ENCODE results near the gene DNAJB6.

DNAJB6 gene

GRCh38 chr7:157372300-157373232, 35.8 kb downstream of the DNAJB6 start:
- Histone ChIP-seq H2AFZ (ENCODE audit: low read depth, low read length) (no peak overlapping the region), H3K9me3 (ENCODE audit: insufficient read depth, low read length, severe bottlenecking) (no peaks in the 10 kb centered on the region), H3K36me3 (ENCODE audit: insufficient read depth, low read length) (peaks cover 94% of the 10 kb centered on the region), H3K79me2 (ENCODE audit: insufficient read depth, low read length) (peaks cover 98% of the 10 kb centered on the region), H3K27me3 (ENCODE audit: insufficient read depth, low read length, poor library complexity) (no peaks in the 10 kb centered on the region), H3K4me2 (ENCODE audit: insufficient read depth, low read length) (no peak overlapping the region), H3K4me3 (ENCODE audit: low read depth in 1 of 2, low read length in 2 of 2) (no peak overlapping the region), H3K4me1 (ENCODE audit: insufficient read depth, low read length) (no peaks in the 10 kb centered on the region), H3K9ac (ENCODE audit: low read depth, low read length) (no peak overlapping the region), H4K20me1 (ENCODE audit: insufficient read depth, low read length) (peaks cover 83% of the 10 kb centered on the region), H3K27ac (ENCODE audit: low read length) (no peak overlapping the region)
- no peak for TF ChIP-seq EZH2 (IDR thresholded peaks at IDR 0.05; ENCODE audit: borderline replicate concordance, low read depth, low read length, severe bottlenecking)
- TF ChIP-seq CTCF (IDR thresholded peaks at IDR 0.05; ENCODE audit: borderline replicate concordance, extremely low read depth, low read length, poor library complexity, severe bottlenecking), result no peak
- DNase-seq (no peak), ATAC-seq (ENCODE audit: insufficient read depth, low read depth) (peak; percentile 22; the same call in 2 of the 3 replicates)

DNA sequence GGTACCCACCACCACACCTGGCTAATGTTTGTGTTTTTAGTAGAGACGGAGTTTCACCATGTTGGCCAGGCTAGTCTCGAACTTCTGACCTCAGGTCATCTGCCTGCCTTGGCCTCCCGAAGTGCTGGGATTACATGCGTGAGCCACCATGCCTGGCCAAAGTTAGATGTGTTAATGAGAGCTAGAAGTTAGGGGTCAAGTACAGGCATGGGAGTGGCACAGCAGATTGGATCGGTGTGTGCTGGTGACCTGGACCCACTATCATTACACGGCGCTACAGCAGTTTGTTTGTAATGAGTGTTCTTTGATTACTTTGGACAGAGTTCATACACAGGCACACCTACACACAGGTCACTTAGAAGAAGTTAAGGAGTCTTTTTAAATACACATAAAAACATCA, 36.7 kb downstream of the DNAJB6 start:
- no peak overlapping the region for H2AFZ ChIP-seq (ENCODE audit: low read depth, low read length)
- peaks cover 99% of the 10 kb centered on the region for H3K79me2 ChIP-seq (ENCODE audit: insufficient read depth, low read length)

DNA sequence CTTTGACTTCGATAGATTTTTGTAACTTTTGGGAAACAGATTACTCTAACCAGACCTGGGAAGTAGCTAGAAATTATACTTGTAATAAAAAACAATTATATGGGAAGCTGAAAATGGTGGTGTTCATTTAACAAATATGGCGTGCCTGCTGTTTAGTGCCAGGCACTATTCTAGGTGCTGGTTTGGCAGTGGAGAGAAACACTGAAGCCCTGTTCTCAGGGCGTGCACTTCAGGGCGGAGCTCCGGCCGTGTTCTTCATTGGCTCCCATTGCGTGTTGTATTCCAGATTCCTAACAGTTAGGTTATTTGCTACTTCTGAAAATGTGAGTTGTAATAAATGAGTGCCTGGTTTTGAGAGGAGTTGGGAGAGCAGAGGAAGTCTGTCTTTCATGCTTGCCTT, 38.6 kb downstream of the DNAJB6 start:
- Histone ChIP-seq H3K9ac (ENCODE audit: low read depth, low read length) (no peak overlapping the region), H4K20me1 (ENCODE audit: insufficient read depth, low read length) (peaks cover 93% of the 10 kb centered on the region), H3K4me3 (ENCODE audit: low read depth in 1 of 2, low read length in 2 of 2) (no peak overlapping the region), H3K79me2 (ENCODE audit: insufficient read depth, low read length) (peaks cover 100% of the 10 kb centered on the region), H3K9me3 (ENCODE audit: insufficient read depth, low read length, severe bottlenecking) (no peaks in the 10 kb centered on the region), H2AFZ (ENCODE audit: low read depth, low read length) (no peak overlapping the region), H3K36me3 (ENCODE audit: insufficient read depth, low read length) (peaks cover 94% of the 10 kb centered on the region), H3K27ac (ENCODE audit: low read length) (no peak overlapping the region), H3K4me1 (ENCODE audit: insufficient read depth, low read length) (no peaks in the 10 kb centered on the region), H3K4me2 (ENCODE audit: insufficient read depth, low read length) (no peak overlapping the region), H3K27me3 (ENCODE audit: insufficient read depth, low read length, poor library complexity) (no peaks in the 10 kb centered on the region)
- no peak for TF ChIP-seq EZH2 (IDR thresholded peaks at IDR 0.05; ENCODE audit: borderline replicate concordance, low read depth, low read length, severe bottlenecking)
- TF ChIP-seq CTCF (IDR thresholded peaks at IDR 0.05; ENCODE audit: borderline replicate concordance, extremely low read depth, low read length, poor library complexity, severe bottlenecking), result no peak
- DNase-seq, result no peak
- ATAC-seq (ENCODE audit: insufficient read depth, low read depth), result no peak

More for the DNA sequence above, 36.7 kb downstream of the DNAJB6 start:
- TF ChIP-seq CTCF (IDR thresholded peaks at IDR 0.05; ENCODE audit: borderline replicate concordance, extremely low read depth, low read length, poor library complexity, severe bottlenecking) (no peak), EZH2 (IDR thresholded peaks at IDR 0.05; ENCODE audit: borderline replicate concordance, low read depth, low read length, severe bottlenecking) (no peak)
- peaks cover 88% of the 10 kb centered on the region for H4K20me1 ChIP-seq (ENCODE audit: insufficient read depth, low read length)
- no peaks in the 10 kb centered on the region for H3K9me3 ChIP-seq (ENCODE audit: insufficient read depth, low read length, severe bottlenecking)
- DNase-seq, result no peak
- H3K4me3 ChIP-seq (ENCODE audit: low read depth in 1 of 2, low read length in 2 of 2), result no peak overlapping the region
- H3K4me1 ChIP-seq (ENCODE audit: insufficient read depth, low read length), result no peaks in the 10 kb centered on the region
- no peak overlapping the region for H3K27ac ChIP-seq (ENCODE audit: low read length)
- H3K27me3 ChIP-seq (ENCODE audit: insufficient read depth, low read length, poor library complexity), result no peaks in the 10 kb centered on the region
- no peak overlapping the region for H3K4me2 ChIP-seq (ENCODE audit: insufficient read depth, low read length)
- no peak for ATAC-seq (ENCODE audit: insufficient read depth, low read depth)
- peaks cover 94% of the 10 kb centered on the region for H3K36me3 ChIP-seq (ENCODE audit: insufficient read depth, low read length)
- no peak overlapping the region for H3K9ac ChIP-seq (ENCODE audit: low read depth, low read length)
